GM23338 (cell line): Measurements from ENCODE around the gene APH1A. TPM values are rescaled to one million over a fixed set of nuclear protein-coding genes. Genes with fewer than 3 reads are reported as not detected.
A peak's percentile ranks its signal among the peaks of the same experiment; 100 is the strongest.
"Not testable (repeated sequence)": the region's sequence is repeated elsewhere in the genome, so short reads cannot be mapped to it uniquely, and the experiment has no call there.

Source experiments
- ATAC-seq: fragments of 200-7000 bp; cut with Tn5 transposase; 3 replicates; pipeline ENCODE4 v1.9.1; 2020
- DNase-seq: peaks from one replicate; pipeline ENCODE4 v3.0.0-alpha.2; 2015; ENCODE audit warnings: low spot score
- H2AFZ ChIP-seq: fragments of 200-600 bp; sonication (generic); 2 replicates; pipeline ENCODE4 v1.8.0; 2016; ENCODE audit warnings: antibody characterized with exemption, mild to moderate bottlenecking, moderate library complexity
- H3F3A ChIP-seq: fragments of 200-600 bp; sonication (generic); replicated peaks from 2 replicates; pipeline ENCODE4 v1.8.0; 2017; ENCODE audit warnings: antibody characterized with exemption, mixed run types, low read depth
- H3K27ac ChIP-seq: fragments of 200-600 bp; sonication (generic); 2 replicates; pipeline ENCODE4 v1.6.1; 2016; ENCODE audit warnings: low read depth
- H3K27me3 ChIP-seq: fragments of 200-600 bp; sonication (generic); 2 replicates; pipeline ENCODE4 v1.8.0; 2016; ENCODE audit warnings: mild to moderate bottlenecking, mixed run types, moderate library complexity; ENCODE audit not compliant: insufficient read depth
- H3K36me3 ChIP-seq: fragments of 200-600 bp; sonication (generic); 2 replicates; pipeline ENCODE4 v1.8.0; 2016; ENCODE audit warnings: mild to moderate bottlenecking; ENCODE audit not compliant: insufficient read depth
- H3K4me1 ChIP-seq: fragments of 200-600 bp; sonication (generic); 2 replicates; pipeline ENCODE4 v1.8.0; 2016; ENCODE audit warnings: mild to moderate bottlenecking, moderate library complexity; ENCODE audit not compliant: insufficient read depth
- H3K4me2 ChIP-seq: fragments of 200-600 bp; sonication (generic); 2 replicates; pipeline ENCODE4 v1.7.1; 2017; ENCODE audit warnings: mixed run types
- H3K4me3 ChIP-seq: fragments of 200-600 bp; sonication (generic); 2 replicates; pipeline ENCODE4 v1.6.1; 2016; ENCODE audit warnings: mixed run types
- H3K79me2 ChIP-seq: fragments of 200-600 bp; sonication (generic); replicated peaks from 2 replicates; pipeline ENCODE4 v1.8.0; 2017; ENCODE audit warnings: mild to moderate bottlenecking; ENCODE audit not compliant: insufficient read depth
- H3K9me2 ChIP-seq: fragments of 200-600 bp; sonication (generic); 2 replicates; pipeline ENCODE4 v1.8.0; 2017; ENCODE audit not compliant: insufficient read depth
- H4K20me1 ChIP-seq: fragments of 200-600 bp; sonication (generic); replicated peaks from 2 replicates; pipeline ENCODE4 v1.8.0; 2017; ENCODE audit warnings: mild to moderate bottlenecking; ENCODE audit not compliant: insufficient read depth
- H3K27ac Mint-ChIP-seq: 2 replicates; pipeline ENCODE4 v1.8.0; 2020; ENCODE audit warnings: inconsistent platforms, mild to moderate bottlenecking, moderate library complexity, mixed read lengths
- H3K27me3 Mint-ChIP-seq: 3 replicates; pipeline ENCODE4 v1.8.0; 2022; ENCODE audit warnings: low read depth, mild to moderate bottlenecking, moderate library complexity, mixed read lengths, inconsistent platforms; ENCODE audit not compliant: insufficient read depth, poor library complexity
- H3K36me3 Mint-ChIP-seq: 3 replicates; pipeline ENCODE4 v1.8.0; 2021; ENCODE audit warnings: low read depth, mild to moderate bottlenecking, inconsistent platforms, moderate library complexity, mixed read lengths
- H3K4me1 Mint-ChIP-seq: 3 replicates; pipeline ENCODE4 v1.8.0; 2020; ENCODE audit warnings: mild to moderate bottlenecking, inconsistent platforms, mixed read lengths
- H3K4me3 Mint-ChIP-seq: 3 replicates; pipeline ENCODE4 v1.8.0; 2021; ENCODE audit warnings: moderate library complexity, mild to moderate bottlenecking, inconsistent platforms, mixed read lengths
- H3K9me3 Mint-ChIP-seq: 3 replicates; pipeline ENCODE4 v1.8.0; 2020; ENCODE audit warnings: moderate library complexity, mild to moderate bottlenecking, inconsistent platforms, mixed read lengths
- CTCF ChIP-seq, 2 experiments: fragments of 200-600 bp in 1 of 2; sonication (generic) in 1 of 2; conservative IDR thresholded peaks; 2 replicates each; pipeline versions ENCODE4 v1.5.1 to v1.6.1; 2016 to 2017; ENCODE audit warnings: antibody characterized with exemption in 2 of 2, low read depth in 2 of 2, mild to moderate bottlenecking in 2 of 2, moderate library complexity in 1 of 2
- ETS1 ChIP-seq: IDR thresholded peaks from 2 replicates; pipeline ENCODE4 v1.6.1; 2016; ENCODE audit warnings: antibody characterized with exemption
- JUNB ChIP-seq: IDR thresholded peaks from one replicate; pipeline ENCODE4 v1.6.1; 2016; ENCODE audit warnings: antibody characterized with exemption; ENCODE audit not compliant: unreplicated experiment
- POLR2AphosphoS5 ChIP-seq: IDR thresholded peaks from 2 replicates; pipeline ENCODE4 v1.6.1; 2016; ENCODE audit warnings: antibody characterized with exemption, low read depth
- REST ChIP-seq: IDR thresholded peaks from one replicate; pipeline ENCODE4 v1.6.1; 2018; ENCODE audit warnings: antibody characterized with exemption; ENCODE audit not compliant: unreplicated experiment
- ZNF462 ChIP-seq: fragments of 250-450 bp; sonication (Bioruptor Pico); IDR thresholded peaks from 2 replicates; pipeline ENCODE4 v1.5.0; 2020; ENCODE audit warnings: mild to moderate bottlenecking, moderate library complexity
- polyA plus RNA-seq: library from polyadenylated mRNA; unstranded; fragments of >200 nt; fragmentation: Nextera tagmentation; extraction: Ambion mirVana; gene quantifications from 2 replicates; pipeline ENCODE4 v1.2.1, GENCODE V29; 2016
- total RNA-seq: library from RNA; depleted of rRNA; stranded (reverse); fragments of >200 nt; shearing (Covaris generic); gene quantifications from 2 replicates; pipeline ENCODE4 v1.2.3, GENCODE V29; 2014

The APH1A gene
- total and polyA plus RNA-seq, 2 experiments from 2014 or later = 17.7 to 82.7 TPM

GRCh38 chr1:150221552-150221951 lies 47.3 kb downstream of the APH1A start:
- Mint-ChIP-seq H3K36me3 (peaks cover 56% of the 10 kb centered on the region), H3K9me3 (no peaks in the 10 kb centered on the region), H3K27me3 (no peaks in the 10 kb centered on the region), H3K4me3 (no peak overlapping the region), H3K4me1 (no peaks in the 10 kb centered on the region), H3K27ac (no peak overlapping the region)
- ATAC-seq = no peak
- H3K27me3 ChIP-seq = no peaks in the 10 kb centered on the region
- peaks cover 36% of the 10 kb centered on the region for H3K36me3 ChIP-seq
- no peaks in the 10 kb centered on the region for H3K4me1 ChIP-seq
- TF ChIP-seq ETS1 (no peak), CTCF (conservative IDR thresholded peaks at IDR 0.05; ENCODE audit: low read depth in 2 of 2) (peak in 1 of 2 experiments; percentile 44; a peak in 2 of 4 replicates), REST (no peak), ZNF462 (CRISPR knock-in tag) (no peak), JUNB (no peak), POLR2AphosphoS5 (no peak)
- DNase-seq = peak; percentile 36
- H3F3A ChIP-seq = peaks cover 15% of the 10 kb centered on the region; the same call in 1 of the 2 replicates
- no peak overlapping the region for H3K4me3 ChIP-seq
- H2AFZ ChIP-seq = no peak overlapping the region
- no peaks in the 10 kb centered on the region for H3K79me2 ChIP-seq
- no peaks in the 10 kb centered on the region; the same call in 1 of the 2 replicates for H4K20me1 ChIP-seq
- no peak overlapping the region for H3K4me2 ChIP-seq
- no peak overlapping the region for H3K27ac ChIP-seq
- H3K9me2 ChIP-seq = no peaks in the 10 kb centered on the region

- H4K20me1 ChIP-seq, H3K27ac ChIP-seq, H3K36me3 ChIP-seq, H2AFZ ChIP-seq, H3K27ac Mint-ChIP-seq, H3K4me1 ChIP-seq, H3K27me3 Mint-ChIP-seq, H3K79me2 ChIP-seq, H3K4me3 ChIP-seq, H3K9me3 Mint-ChIP-seq, H3K4me2 ChIP-seq, H3K4me1 Mint-ChIP-seq, H3K9me2 ChIP-seq, H3F3A ChIP-seq, DNase-seq, ATAC-seq, H3K27me3 ChIP-seq, H3K4me3 Mint-ChIP-seq: not testable (repeated sequence)
- H3K36me3 Mint-ChIP-seq = peaks cover 17% of the 10 kb centered on the region; the same call in 2 of the 3 replicates
These were observed 53.0 kb downstream of the APH1A start for GRCh38 chr1:150215855-150216254.
